Endothelial cell (in vitro differentiated cells): ENCODE data around the gene DNAJB13. TPM values are rescaled to one million over a fixed set of nuclear protein-coding genes. Genes with fewer than 3 reads are reported as not detected.

ENCODE experiments used
- DNase-seq: peaks from one replicate; pipeline ENCODE4 v3.0.0; 2021; ENCODE audit warnings: low spot score
- H3K27ac Mint-ChIP-seq: one replicate; pipeline ENCODE4 v1.8.0; 2021; ENCODE audit warnings: mixed read lengths, inconsistent platforms; ENCODE audit not compliant: unreplicated experiment
- H3K27me3 Mint-ChIP-seq: one replicate; pipeline ENCODE4 v1.8.0; 2021; ENCODE audit warnings: mild to moderate bottlenecking, moderate library complexity, mixed read lengths, inconsistent platforms; ENCODE audit not compliant: unreplicated experiment
- H3K36me3 Mint-ChIP-seq: one replicate; pipeline ENCODE4 v1.8.0; 2021; ENCODE audit warnings: mild to moderate bottlenecking, low read depth, mixed read lengths, inconsistent platforms; ENCODE audit not compliant: unreplicated experiment
- H3K4me1 Mint-ChIP-seq: one replicate; pipeline ENCODE4 v1.8.0; 2021; ENCODE audit warnings: mild to moderate bottlenecking, mixed read lengths, inconsistent platforms; ENCODE audit not compliant: unreplicated experiment
- H3K4me3 Mint-ChIP-seq: one replicate; pipeline ENCODE4 v1.8.0; 2021; ENCODE audit warnings: mild to moderate bottlenecking, mixed read lengths, inconsistent platforms; ENCODE audit not compliant: unreplicated experiment
- H3K9me3 Mint-ChIP-seq: one replicate; pipeline ENCODE4 v1.8.0; 2021; ENCODE audit warnings: mixed read lengths, inconsistent platforms; ENCODE audit not compliant: unreplicated experiment
- total RNA-seq: library from RNA; stranded (reverse); fragmentation: NEBNext Ultra II Directional; extraction: Animal tissue kit (Norgen Biotek cat#: 25700); gene quantifications from one replicate; pipeline ENCODE4 v1.2.1, GENCODE V29; 2021; ENCODE audit not compliant: unreplicated experiment
- TF ChIP-seq, protein P1 (sequence below): fragments of 200-600 bp; sonication (generic); IDR thresholded peaks from one replicate; pipeline ENCODE4 v1.5.0; 2021; ENCODE audit warnings: antibody characterized with exemption; ENCODE audit not compliant: unreplicated experiment

The DNAJB13 gene
- total RNA-seq, 1 donor from 2014 or later: 0.36 TPM

DNA sequence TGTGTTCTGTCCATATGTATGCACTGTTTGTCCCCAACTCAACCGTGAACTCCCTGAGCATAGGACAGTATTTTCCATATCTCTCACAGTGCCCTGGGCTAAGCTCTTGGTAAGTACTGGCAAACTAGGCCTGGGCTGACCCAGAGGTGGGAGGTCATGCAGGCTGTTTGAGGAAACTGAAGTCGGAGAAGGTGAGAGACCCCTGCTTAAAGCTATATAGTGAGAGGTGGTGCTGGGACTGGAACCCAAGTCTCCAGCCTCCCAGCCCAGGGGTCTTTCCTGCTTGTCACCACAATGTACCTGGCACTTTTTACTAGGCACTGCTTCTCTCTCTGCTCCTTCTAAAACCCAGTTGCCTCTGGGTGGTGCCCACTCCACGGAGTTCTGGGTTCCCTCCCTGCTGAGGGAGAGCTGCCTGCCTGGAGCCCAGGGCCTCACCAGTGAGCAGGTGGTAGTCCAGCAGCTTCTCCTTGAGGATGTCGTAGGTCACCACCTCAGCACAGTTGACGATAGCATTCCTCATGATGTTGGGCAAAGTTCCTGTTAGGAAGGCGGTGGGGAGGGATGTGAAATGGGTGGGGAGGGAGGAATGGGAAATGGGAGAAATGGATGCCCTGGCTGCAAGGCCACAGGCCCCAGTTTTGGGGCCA, 53.3 kb downstream of the DNAJB13 start:
- Mint-ChIP-seq H3K36me3 (peaks cover 18% of the 10 kb centered on the region), H3K27me3 (peaks cover 1% of the 10 kb centered on the region), H3K9me3 (no peaks in the 10 kb centered on the region), H3K4me3 (no peak overlapping the region), H3K27ac (no peak overlapping the region), H3K4me1 (no peaks in the 10 kb centered on the region)
- TF ChIP-seq, protein P1, sequence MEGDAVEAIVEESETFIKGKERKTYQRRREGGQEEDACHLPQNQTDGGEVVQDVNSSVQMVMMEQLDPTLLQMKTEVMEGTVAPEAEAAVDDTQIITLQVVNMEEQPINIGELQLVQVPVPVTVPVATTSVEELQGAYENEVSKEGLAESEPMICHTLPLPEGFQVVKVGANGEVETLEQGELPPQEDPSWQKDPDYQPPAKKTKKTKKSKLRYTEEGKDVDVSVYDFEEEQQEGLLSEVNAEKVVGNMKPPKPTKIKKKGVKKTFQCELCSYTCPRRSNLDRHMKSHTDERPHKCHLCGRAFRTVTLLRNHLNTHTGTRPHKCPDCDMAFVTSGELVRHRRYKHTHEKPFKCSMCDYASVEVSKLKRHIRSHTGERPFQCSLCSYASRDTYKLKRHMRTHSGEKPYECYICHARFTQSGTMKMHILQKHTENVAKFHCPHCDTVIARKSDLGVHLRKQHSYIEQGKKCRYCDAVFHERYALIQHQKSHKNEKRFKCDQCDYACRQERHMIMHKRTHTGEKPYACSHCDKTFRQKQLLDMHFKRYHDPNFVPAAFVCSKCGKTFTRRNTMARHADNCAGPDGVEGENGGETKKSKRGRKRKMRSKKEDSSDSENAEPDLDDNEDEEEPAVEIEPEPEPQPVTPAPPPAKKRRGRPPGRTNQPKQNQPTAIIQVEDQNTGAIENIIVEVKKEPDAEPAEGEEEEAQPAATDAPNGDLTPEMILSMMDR: no peak
- DNase-seq: no peak

DNA sequence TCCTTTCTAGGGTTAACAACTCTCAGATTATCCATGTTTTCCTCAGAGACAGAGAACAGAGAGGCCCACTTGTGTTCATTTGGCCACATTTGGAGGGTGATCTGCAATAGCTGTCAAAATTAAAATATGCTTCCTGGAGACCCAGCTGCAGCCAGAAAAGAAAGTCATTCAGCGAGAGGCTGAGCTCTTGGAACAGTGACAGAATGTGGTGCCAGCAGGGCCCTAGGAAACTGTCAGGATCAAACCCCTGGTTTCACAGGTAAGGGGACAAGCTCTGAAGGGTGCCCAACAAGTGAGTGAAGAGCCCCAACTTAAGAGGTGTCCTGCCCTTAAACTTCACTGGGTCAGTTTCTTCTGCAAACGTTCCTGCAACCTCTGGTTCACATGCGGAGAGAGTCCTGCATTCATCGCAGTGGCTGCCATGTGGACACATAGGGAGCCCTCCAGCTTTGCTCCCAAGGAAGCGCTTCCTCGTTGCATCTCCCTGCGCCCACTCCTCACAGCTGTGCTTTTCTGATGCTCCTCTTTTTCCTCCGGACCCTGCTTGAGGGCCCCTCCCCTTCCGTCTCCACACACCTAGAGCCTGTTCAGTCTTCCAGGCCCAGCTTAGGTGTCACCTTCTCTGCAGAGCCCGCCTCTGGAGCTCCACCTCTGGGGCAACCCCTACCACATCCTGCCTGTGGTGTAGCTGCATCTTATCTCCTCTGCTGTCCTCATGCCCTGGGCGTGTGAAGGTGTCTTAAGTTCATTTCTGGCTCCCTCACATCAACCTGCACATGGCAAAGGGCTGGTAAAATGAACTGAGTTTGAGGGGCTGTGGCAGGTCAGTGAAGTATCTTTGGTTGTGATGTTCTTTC, 54.2 kb downstream of the DNAJB13 start:
- Mint-ChIP-seq H3K4me1 (no peaks in the 10 kb centered on the region), H3K4me3 (no peak overlapping the region), H3K27me3 (peaks cover 1% of the 10 kb centered on the region), H3K27ac (no peak overlapping the region), H3K9me3 (no peaks in the 10 kb centered on the region), H3K36me3 (peaks cover 18% of the 10 kb centered on the region)
- DNase-seq: no peak
- TF ChIP-seq, protein P1: no peak

DNA sequence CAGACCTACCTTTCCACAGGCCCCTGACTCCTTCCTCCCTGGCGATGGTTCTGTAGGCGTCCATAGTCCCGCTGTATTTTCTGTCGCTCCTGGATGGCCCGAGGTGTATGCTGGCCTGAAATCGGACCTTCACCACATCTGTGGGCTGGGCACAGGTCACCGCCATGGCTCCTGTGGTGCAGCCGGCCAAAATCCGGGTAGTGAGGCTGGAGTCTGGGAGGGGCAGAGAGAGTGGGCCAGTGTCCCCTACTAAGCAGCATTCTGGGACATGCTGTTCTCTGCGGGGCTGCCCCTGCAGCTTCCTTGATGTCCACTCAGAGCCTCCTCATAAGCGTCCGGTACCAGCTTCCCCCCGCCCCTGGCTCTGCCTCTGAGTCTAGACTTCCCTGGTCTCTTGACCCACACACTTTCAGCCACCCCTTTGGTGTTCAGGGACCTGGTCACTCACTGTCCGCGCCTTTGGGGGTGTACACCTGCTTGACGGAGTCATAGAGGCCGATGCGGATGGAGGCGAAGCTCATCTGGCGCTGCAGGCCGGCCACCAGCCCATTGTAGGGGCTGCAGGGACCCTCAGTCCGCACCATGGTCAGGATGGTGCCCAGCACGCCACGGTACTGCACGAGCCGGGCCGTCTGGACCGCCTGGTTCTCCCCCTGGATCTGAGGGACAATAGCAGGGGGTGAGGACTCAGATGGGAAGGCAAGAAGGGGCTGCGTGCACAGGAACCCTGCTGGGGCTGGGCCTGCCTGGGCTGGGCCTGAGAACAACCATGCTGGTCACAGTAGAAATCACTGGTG, 55.1 kb downstream of the DNAJB13 start:
- Mint-ChIP-seq H3K36me3 (peaks cover 18% of the 10 kb centered on the region), H3K4me1 (peaks cover 3% of the 10 kb centered on the region), H3K27ac (no peak overlapping the region), H3K27me3 (peaks cover 1% of the 10 kb centered on the region), H3K4me3 (no peak overlapping the region), H3K9me3 (no peaks in the 10 kb centered on the region)
- TF ChIP-seq, protein P1: no peak
- no peak for DNase-seq

DNA sequence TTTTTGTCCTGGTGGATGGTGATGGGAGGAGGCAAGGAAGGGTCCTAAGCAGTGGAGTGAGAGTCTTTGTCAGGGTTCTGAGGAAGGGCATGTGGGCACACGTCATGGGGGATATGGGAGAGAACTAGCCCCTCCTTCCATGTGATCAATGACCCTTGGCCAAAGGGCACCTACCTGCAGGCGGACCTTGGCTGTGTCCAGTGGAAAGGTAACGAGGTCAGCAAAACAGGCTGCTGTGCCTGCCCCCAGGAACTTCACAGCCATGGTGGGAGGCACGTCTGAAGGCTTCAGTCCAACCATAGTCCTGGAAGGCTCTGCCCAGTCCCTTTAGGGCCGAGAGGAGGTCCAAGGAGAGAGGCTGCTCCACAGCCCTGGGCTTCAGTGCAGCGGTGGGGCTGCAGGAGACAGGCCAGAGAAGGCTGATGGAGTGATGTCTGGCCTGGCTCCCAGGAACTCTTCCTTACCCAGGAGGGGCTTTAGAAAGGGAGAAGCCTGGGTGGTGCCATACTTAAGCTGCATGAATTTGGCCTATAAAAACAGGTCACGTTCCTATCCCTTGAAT, 56.0 kb downstream of the DNAJB13 start:
- TF ChIP-seq, protein P1: no peak
- no peak overlapping the region for H3K4me3 Mint-ChIP-seq
- peaks cover 3% of the 10 kb centered on the region for H3K4me1 Mint-ChIP-seq
- H3K36me3 Mint-ChIP-seq: peaks cover 13% of the 10 kb centered on the region
- DNase-seq: no peak
- peaks cover 1% of the 10 kb centered on the region for H3K27me3 Mint-ChIP-seq
- H3K27ac Mint-ChIP-seq: no peak overlapping the region
- H3K9me3 Mint-ChIP-seq: no peaks in the 10 kb centered on the region
